Liver (tissue), 9 donors: ENCODE data around the gene SCN3A. TPM values are rescaled to one million over a fixed set of nuclear protein-coding genes. Genes with fewer than 3 reads are reported as not detected.

Experiments used
- DNase-seq: peaks from one replicate; pipeline ENCODE4 v3.0.0-alpha.2; 2017; ENCODE audit warnings: low spot score
- H3K27ac ChIP-seq, 2 donors: one replicate each; pipeline ENCODE4 v1.7.0; 2013; ENCODE audit warnings: inconsistent platforms in 2 of 2, low read length in 2 of 2, control low read depth in 1 of 2, low read depth in 1 of 2, mild to moderate bottlenecking in 1 of 2
- H3K27me3 ChIP-seq, 4 donors: one replicate each; pipeline versions ENCODE4 v1.6.1 to v1.7.0; 2013; ENCODE audit warnings: low read length in 3 of 4, inconsistent platforms in 1 of 4, mild to moderate bottlenecking in 1 of 4, moderate library complexity in 1 of 4; ENCODE audit not compliant: control insufficient read depth in 4 of 4, insufficient read depth in 4 of 4
- H3K36me3 ChIP-seq, 4 donors: one replicate each; pipeline versions ENCODE4 v1.6.1 to v1.7.0; 2013; ENCODE audit warnings: low read length in 3 of 4, mild to moderate bottlenecking in 3 of 4, low read depth in 1 of 4, moderate library complexity in 1 of 4; ENCODE audit not compliant: control insufficient read depth in 4 of 4, insufficient read depth in 3 of 4
- H3K4me1 ChIP-seq, 4 donors: one replicate each; pipeline versions ENCODE4 v1.6.1 to v1.7.0; 2013; ENCODE audit warnings: low read length in 3 of 4, mild to moderate bottlenecking in 3 of 4, moderate library complexity in 1 of 4; ENCODE audit not compliant: control insufficient read depth in 4 of 4, insufficient read depth in 4 of 4
- H3K4me3 ChIP-seq, 3 donors: one replicate each; pipeline versions ENCODE4 v1.6.1 to v1.7.0; 2013; ENCODE audit warnings: low read length in 3 of 3, control low read depth in 1 of 3, low read depth in 1 of 3, mild to moderate bottlenecking in 1 of 3
- H3K9ac ChIP-seq, 2 donors: one replicate each; pipeline ENCODE4 v1.7.0; 2013; ENCODE audit warnings: low read length in 2 of 2, mild to moderate bottlenecking in 2 of 2, moderate library complexity in 2 of 2, control low read depth in 1 of 2, low read depth in 1 of 2
- H3K9me3 ChIP-seq, 4 donors: one replicate each; pipeline versions ENCODE4 v1.6.1 to v1.7.0; 2013; ENCODE audit warnings: low read length in 3 of 4; ENCODE audit not compliant: control insufficient read depth in 4 of 4
- CTCF ChIP-seq: fragments of 150-350 bp; IDR thresholded peaks from 2 replicates; pipeline ENCODE4 v1.5.1; 2017; ENCODE audit warnings: improper control_type of control experiment, low read depth, low read length; ENCODE audit not compliant: missing input control
- EGR1 ChIP-seq, 2 donors: IDR thresholded peaks; 2 replicates each; pipeline ENCODE4 v1.6.1; 2016 to 2018; ENCODE audit warnings: antibody characterized with exemption in 2 of 2, low read depth in 2 of 2
- FOXA1 ChIP-seq: IDR thresholded peaks from 2 replicates; pipeline ENCODE4 v1.6.1; 2016; ENCODE audit warnings: antibody characterized with exemption
- FOXA2 ChIP-seq: IDR thresholded peaks from 2 replicates; pipeline ENCODE4 v1.6.1; 2016; ENCODE audit warnings: antibody characterized with exemption
- GABPA ChIP-seq, 2 donors: IDR thresholded peaks in 1 of 2; conservative IDR thresholded peaks in 1 of 2; 2 replicates each; pipeline ENCODE4 v1.6.1; 2016; ENCODE audit warnings: antibody characterized with exemption in 2 of 2, mild to moderate bottlenecking in 1 of 2, moderate library complexity in 1 of 2
- HNF4A ChIP-seq, 2 donors: conservative IDR thresholded peaks; 2 replicates each; pipeline ENCODE4 v1.6.1; 2016; ENCODE audit warnings: antibody characterized with exemption in 2 of 2, mild to moderate bottlenecking in 2 of 2
- HNF4G ChIP-seq: IDR thresholded peaks from 2 replicates; pipeline ENCODE4 v1.6.1; 2016; ENCODE audit warnings: antibody characterized with exemption
- JUND ChIP-seq, 2 donors: IDR thresholded peaks; 2 replicates each; pipeline ENCODE4 v1.6.1; 2016; ENCODE audit warnings: antibody characterized with exemption in 2 of 2
- NR2F2 ChIP-seq: IDR thresholded peaks from 2 replicates; pipeline ENCODE4 v1.6.1; 2016; ENCODE audit warnings: antibody characterized with exemption
- RAD21 ChIP-seq, 2 donors: IDR thresholded peaks; 2 replicates each; pipeline ENCODE4 v1.6.1; 2016; ENCODE audit warnings: antibody characterized with exemption in 2 of 2, mild to moderate bottlenecking in 2 of 2
- REST ChIP-seq: IDR thresholded peaks from 2 replicates; pipeline ENCODE4 v1.6.1; 2016; ENCODE audit warnings: antibody characterized with exemption, mild to moderate bottlenecking
- RXRA ChIP-seq, 2 donors: IDR thresholded peaks; 2 replicates each; pipeline ENCODE4 v1.6.1; 2017 to 2018; ENCODE audit warnings: antibody characterized with exemption in 2 of 2, mild to moderate bottlenecking in 1 of 2
- SP1 ChIP-seq: IDR thresholded peaks from 2 replicates; pipeline ENCODE4 v1.6.1; 2018; ENCODE audit warnings: antibody characterized with exemption, mild to moderate bottlenecking
- TAF1 ChIP-seq: conservative IDR thresholded peaks from 2 replicates; pipeline ENCODE4 v1.6.1; 2016; ENCODE audit warnings: antibody characterized with exemption, mild to moderate bottlenecking
- YY1 ChIP-seq: IDR thresholded peaks from 2 replicates; pipeline ENCODE4 v1.6.1; 2016; ENCODE audit warnings: antibody characterized with exemption, mild to moderate bottlenecking
- ZBTB33 ChIP-seq: IDR thresholded peaks from 2 replicates; pipeline ENCODE4 v1.6.1; 2016; ENCODE audit warnings: antibody characterized with exemption
- WGBS: extraction: QIAGEN DNeasy Blood & Tissue Kit; methylation state at CpG from one replicate; pipeline ENCODE4 v1.1.7; 2013; 5-methylcytosine and 5-hydroxymethylcytosine counted together
- polyA plus RNA-seq, 2 donors: library from polyadenylated mRNA; stranded (reverse) in 1 of 2; unstranded in 1 of 2; fragments of 200-250 nt in 1 of 2; fragments of >200 nt in 1 of 2; fragmentation: Nextera tagmentation in 1 of 2; extraction: Ambion mirVana in 1 of 2; gene quantifications; one replicate each; pipeline versions ENCODE4 v1.2.1 to v1.2.3, GENCODE V29; 2013 to 2015
- total RNA-seq, 2 donors: library from RNA; depleted of rRNA; stranded (reverse); fragments of >200 nt; gene quantifications; one replicate each; pipeline ENCODE4 v1.2.3, GENCODE V29; 2014
- TF ChIP-seq, protein P1 (sequence below): IDR thresholded peaks from 2 replicates; pipeline ENCODE4 v1.6.1; 2016; ENCODE audit warnings: antibody characterized with exemption
- TF ChIP-seq, protein P2 (sequence below): IDR thresholded peaks from 2 replicates; pipeline ENCODE4 v1.6.1; 2016; ENCODE audit warnings: antibody characterized with exemption
- donor health status: healthy.
- donor health status: healthy.
- donor health status: healthy.
- donor health status: healthy.
- donor health status: healthy.

Gene SCN3A
- total and polyA plus RNA-seq, 4 donors = 0.05 to 1.0 (median 0.29) TPM

DNA sequence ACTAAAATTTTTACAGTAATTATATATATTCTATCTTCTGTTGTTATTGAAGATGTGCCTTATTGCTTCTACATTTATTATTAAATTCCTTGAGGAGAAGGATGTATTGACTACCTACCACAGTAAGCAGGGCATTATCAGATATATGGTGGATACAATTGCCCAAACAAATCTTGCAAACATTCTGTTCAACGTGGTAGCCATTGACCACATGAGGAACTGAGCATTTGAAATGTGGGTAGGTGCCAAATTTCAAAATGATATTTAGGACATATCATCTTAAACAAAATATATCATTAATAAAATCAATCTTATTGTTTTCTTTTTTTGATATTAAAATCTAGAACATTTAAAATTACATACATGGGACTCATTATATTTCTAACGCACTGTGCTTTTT is 11.1 kb downstream of the SCN3A start (continued):
- TF ChIP-seq REST (no peak), RXRA (IDR thresholded peaks at IDR 0.05) (no peak), ZBTB33 (no peak)

DNA sequence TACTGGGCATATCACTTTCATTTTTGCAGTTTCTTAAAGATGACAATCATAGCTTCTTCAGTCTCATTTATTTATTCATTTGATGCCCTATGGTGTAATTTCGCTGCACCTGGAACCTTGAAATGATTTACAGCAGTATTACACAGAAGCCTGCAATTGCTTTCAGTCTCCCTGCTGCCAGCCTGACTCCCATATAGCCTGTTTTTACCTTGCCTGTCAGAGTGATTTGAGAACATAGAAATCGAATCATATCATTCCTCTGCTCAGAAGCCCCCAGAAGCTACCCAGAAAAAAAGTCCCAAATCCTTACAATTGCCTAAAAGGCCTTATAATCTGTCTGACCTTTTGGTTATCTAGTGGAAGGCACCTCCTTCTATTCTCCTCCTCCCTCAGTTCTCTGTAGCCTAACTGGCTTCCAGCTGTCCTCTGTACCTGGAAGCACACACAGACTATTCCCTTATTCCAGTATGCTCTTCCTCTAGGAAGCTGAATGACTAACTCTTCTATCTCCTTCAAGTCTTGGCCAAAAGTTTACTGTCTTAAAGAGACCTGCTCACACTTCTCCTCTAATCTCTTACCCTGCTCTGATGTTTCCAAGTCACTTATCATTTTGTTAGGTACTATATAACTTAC is 12.6 kb downstream of the SCN3A start:
- Histone ChIP-seq H3K9ac (no peak overlapping the region), H3K4me3 (no peak overlapping the region), H3K27ac (no peak overlapping the region), H3K9me3 (no peaks in the 10 kb centered on the region), H3K36me3 (no peaks in the 10 kb centered on the region), H3K27me3 (no peaks in the 10 kb centered on the region), H3K4me1 (no peaks in the 10 kb centered on the region)
- WGBS = 67% methylated on average over 2 of the region's 2 CpGs
- no peak for TF ChIP-seq TAF1
- TF ChIP-seq HNF4G = no peak
- no peak for TF ChIP-seq RXRA (IDR thresholded peaks at IDR 0.05)
- no peak for TF ChIP-seq SP1
- TF ChIP-seq GABPA (IDR thresholded peaks at IDR 0.05 in 1 of 2, conservative IDR thresholded peaks at IDR 0.05 in 1 of 2) = no peak
- TF ChIP-seq CTCF = no peak
- no peak for TF ChIP-seq ZBTB33
- no peak for TF ChIP-seq REST
- no peak for TF ChIP-seq HNF4A (conservative IDR thresholded peaks at IDR 0.05)
- TF ChIP-seq EGR1 (IDR thresholded peaks at IDR 0.05; ENCODE audit: low read depth in 2 of 2) = no peak
- TF ChIP-seq YY1 = no peak
- no peak for TF ChIP-seq FOXA2
- no peak for TF ChIP-seq NR2F2
- TF ChIP-seq, protein P1, sequence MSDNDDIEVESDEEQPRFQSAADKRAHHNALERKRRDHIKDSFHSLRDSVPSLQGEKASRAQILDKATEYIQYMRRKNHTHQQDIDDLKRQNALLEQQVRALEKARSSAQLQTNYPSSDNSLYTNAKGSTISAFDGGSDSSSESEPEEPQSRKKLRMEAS = no peak
- TF ChIP-seq JUND (IDR thresholded peaks at IDR 0.05) = no peak
- TF ChIP-seq, protein P2, sequence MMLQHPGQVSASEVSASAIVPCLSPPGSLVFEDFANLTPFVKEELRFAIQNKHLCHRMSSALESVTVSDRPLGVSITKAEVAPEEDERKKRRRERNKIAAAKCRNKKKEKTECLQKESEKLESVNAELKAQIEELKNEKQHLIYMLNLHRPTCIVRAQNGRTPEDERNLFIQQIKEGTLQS = no peak
- TF ChIP-seq RAD21 (IDR thresholded peaks at IDR 0.05) = no peak
- TF ChIP-seq FOXA1 = no peak
- no peak for DNase-seq
